ENCODE results near the gene RTL5. TPM values are rescaled to one million over a fixed set of nuclear protein-coding genes. Genes with fewer than 3 reads are reported as not detected.

RTL5 gene
- total RNA-seq, 4 donors from 2014 or later = 8.0 to 19.8 (median 13.3) TPM

- Histone ChIP-seq H3K4me1 (peaks cover 0 to 35% (median 26%) of the 10 kb centered on the region in 4 donors), H3K4me3 (no peak overlapping the region), H3K27me3 (no peaks in the 10 kb centered on the region), H3K36me3 (no peaks in the 10 kb centered on the region), H3K27ac (replicated peaks in 1 of 4) (peak overlapping the region; percentile 54 to 64 (median 58)), H3K9me3 (no peaks in the 10 kb centered on the region)
- DNase-seq (ENCODE audit: extremely low spot score) = no peak
- 64% methylated on average over 6 of the region's 6 CpGs for WGBS
- TF ChIP-seq POLR2A (IDR thresholded peaks at IDR 0.05; ENCODE audit: low read depth) (no peak), POLR2AphosphoS5 (IDR thresholded peaks at IDR 0.05) (no peak), EP300 (IDR thresholded peaks at IDR 0.05) (no peak), CTCF (IDR thresholded peaks at IDR 0.05) (no peak)
- intact Hi-C loops (cut with DNase I) = no loop called here
These were observed 17.4 kb downstream of the RTL5 start for GRCh38 chrX:72114306-72114705.

- intact Hi-C loops (cut with DNase I) = no loop called here
- H3K27ac ChIP-seq (replicated peaks in 1 of 4) = peak overlapping the region; percentile 54 to 64 (median 58)
- no peak for DNase-seq (ENCODE audit: extremely low spot score)
These were observed 18.3 kb downstream of the RTL5 start for GRCh38 chrX:72113461-72113860.

GRCh38 chrX:72110876-72111708, 20.6 kb downstream of the RTL5 start:
- Histone ChIP-seq H3K9me3 (no peaks in the 10 kb centered on the region), H3K4me1 (peaks cover 0 to 35% (median 28%) of the 10 kb centered on the region in 4 donors), H3K4me3 (no peak overlapping the region), H3K27me3 (no peaks in the 10 kb centered on the region), H3K36me3 (no peaks in the 10 kb centered on the region), H3K27ac (replicated peaks in 1 of 4) (no peak overlapping the region)
- no peak for DNase-seq (ENCODE audit: extremely low spot score)
- WGBS = 82% methylated on average over 11 of the region's 11 CpGs
- intact Hi-C loops (cut with DNase I) = no loop called here
- TF ChIP-seq POLR2A (IDR thresholded peaks at IDR 0.05; ENCODE audit: low read depth) = no peak
- no peak for TF ChIP-seq CTCF (IDR thresholded peaks at IDR 0.05)
- no peak for TF ChIP-seq EP300 (IDR thresholded peaks at IDR 0.05)
- no peak for TF ChIP-seq POLR2AphosphoS5 (IDR thresholded peaks at IDR 0.05)

More at GRCh38 chrX:72113461-72113860, 18.3 kb downstream of the RTL5 start:
- H3K9me3 ChIP-seq = no peaks in the 10 kb centered on the region
- peaks cover 0 to 35% (median 26%) of the 10 kb centered on the region in 4 donors for H3K4me1 ChIP-seq
- TF ChIP-seq POLR2AphosphoS5 (IDR thresholded peaks at IDR 0.05) (no peak), EP300 (IDR thresholded peaks at IDR 0.05) (no peak), CTCF (IDR thresholded peaks at IDR 0.05) (no peak), POLR2A (IDR thresholded peaks at IDR 0.05; ENCODE audit: low read depth) (no peak)
- no peaks in the 10 kb centered on the region for H3K27me3 ChIP-seq
- no peak overlapping the region for H3K4me3 ChIP-seq
- WGBS = 70% methylated on average over 6 of the region's 6 CpGs
- H3K36me3 ChIP-seq = no peaks in the 10 kb centered on the region

GRCh38 chrX:72110051-72110875, 21.5 kb downstream of the RTL5 start:
- TF ChIP-seq CTCF (IDR thresholded peaks at IDR 0.05) = no peak
- TF ChIP-seq POLR2A (IDR thresholded peaks at IDR 0.05; ENCODE audit: low read depth) = no peak
- no peak for TF ChIP-seq POLR2AphosphoS5 (IDR thresholded peaks at IDR 0.05)
- no peak for TF ChIP-seq EP300 (IDR thresholded peaks at IDR 0.05)
- 65% methylated on average over 13 of the region's 13 CpGs for WGBS
- Histone ChIP-seq H3K4me3 (no peak overlapping the region), H3K27me3 (no peaks in the 10 kb centered on the region), H3K27ac (replicated peaks in 1 of 4) (no peak overlapping the region), H3K4me1 (peaks cover 0 to 30% (median 25%) of the 10 kb centered on the region in 4 donors), H3K9me3 (no peaks in the 10 kb centered on the region), H3K36me3 (no peaks in the 10 kb centered on the region)
- intact Hi-C loops (cut with DNase I) = no loop called here
- no peak for DNase-seq (ENCODE audit: extremely low spot score)
